ENCODE measurements around the gene PRADC1. TPM values are rescaled to one million over a fixed set of nuclear protein-coding genes. Genes with fewer than 3 reads are reported as not detected.
A peak's percentile ranks its signal among the peaks of the same experiment; 100 is the strongest.

Gene PRADC1
- total and polyA plus RNA-seq, 9 of the 15 experiments (the other 6 are each of a cell fraction or from before 2014, with no cell fraction given): 7.3 to 47.4 (median 34.2) TPM

DNA sequence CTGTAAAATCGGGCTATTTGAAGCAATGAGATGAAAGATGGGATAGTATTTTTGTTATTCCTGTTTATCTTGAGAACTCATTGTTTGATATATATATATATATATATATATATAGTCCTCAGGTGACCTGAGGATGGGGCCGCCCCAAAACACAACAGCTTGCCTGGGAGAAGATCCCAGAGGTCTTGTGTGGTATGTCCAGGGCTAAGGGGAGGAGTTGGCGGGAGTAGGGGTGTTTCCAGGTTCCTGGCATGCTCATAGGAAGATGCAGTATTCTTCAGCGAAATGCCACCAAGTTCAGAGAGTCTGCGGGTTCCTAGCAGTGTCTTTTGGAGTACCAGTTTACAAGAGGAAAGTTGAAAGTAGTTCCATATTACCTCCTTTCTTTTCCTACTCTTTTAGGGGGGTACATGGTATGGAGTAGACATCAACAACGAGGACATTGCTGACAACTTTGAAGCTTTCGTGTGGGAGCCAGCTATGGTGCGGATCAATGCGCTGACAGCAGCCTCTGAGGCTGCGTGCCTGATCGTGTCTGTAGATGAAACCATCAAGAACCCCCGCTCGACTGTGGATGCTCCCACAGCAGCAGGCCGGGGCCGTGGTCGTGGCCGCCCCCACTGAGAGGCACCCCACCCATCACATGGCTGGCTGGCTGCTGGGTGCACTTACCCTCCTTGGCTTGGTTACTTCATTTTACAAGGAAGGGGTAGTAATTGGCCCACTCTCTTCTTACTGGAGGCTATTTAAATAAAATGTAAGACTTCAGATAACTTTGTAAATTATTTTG is 19.4 kb upstream of the PRADC1 start:
- Histone ChIP-seq H3K27me3 (ENCODE audit: control insufficient read depth in 2 of 2, insufficient read depth in 2 of 2, low read length in 2 of 2) (no peaks in the 10 kb centered on the region), H3K36me3 (ENCODE audit: control insufficient read depth, insufficient read depth, low read length) (peaks cover 73% of the 10 kb centered on the region), H2AFZ (ENCODE audit: low read depth, low read length) (no peak overlapping the region), H3K9me1 (ENCODE audit: control insufficient read depth, insufficient read depth, low read length) (no peaks in the 10 kb centered on the region), H3K9me3 (replicated peaks; ENCODE audit: control insufficient read depth, insufficient read depth, low read depth, low read length) (no peaks in the 10 kb centered on the region), H3K4me2 (ENCODE audit: insufficient read depth, low read length) (no peak overlapping the region), H3K4me1 (replicated peaks in 1 of 2; ENCODE audit: control insufficient read depth in 2 of 2, insufficient read depth in 2 of 2, low read length in 2 of 2) (peaks cover 0 to 10% of the 10 kb centered on the region in 2 experiments; a peak in 3 of 5 replicates), H4K20me1 (replicated peaks; ENCODE audit: control insufficient read depth, insufficient read depth, low read length) (no peaks in the 10 kb centered on the region), H3K9ac (ENCODE audit: insufficient read depth in 1 of 2, low read depth in 2 of 2, low read length in 2 of 2) (0 out of 4 replicates have a peak overlapping the region, but pooled peaks of 1 of the 2 experiments have one; percentile 50), H3K27ac (ENCODE audit: extremely low read depth, low read depth, low read length) (no peak overlapping the region), H3K79me2 (ENCODE audit: control insufficient read depth, insufficient read depth, low read length) (0 out of 3 replicates have a peak, but pooled peaks cover 2% of the 10 kb centered on the region), H3K4me3 (no peak overlapping the region)
- FAIRE-seq (no peak), ATAC-seq (no peak), DNase-seq (ENCODE audit: extremely low read depth in 1 of 4, low spot score in 3 of 4) (no peak)
- ChIA-PET POLR2A (interaction anchor here (1.5 to 1.6 kb wide), 2 partner anchors 18 to 287 kb away, joined by 4 to 9 read pairs; partner anchors contain the start of gene CCT7), CTCF (ENCODE audit: low intra/inter-chr PET ratio) (no interaction called here)
- TF ChIP-seq POLR2H (tag; IDR thresholded peaks at IDR 0.05; ENCODE audit: low read depth): no peak
- TF ChIP-seq, protein P1, sequence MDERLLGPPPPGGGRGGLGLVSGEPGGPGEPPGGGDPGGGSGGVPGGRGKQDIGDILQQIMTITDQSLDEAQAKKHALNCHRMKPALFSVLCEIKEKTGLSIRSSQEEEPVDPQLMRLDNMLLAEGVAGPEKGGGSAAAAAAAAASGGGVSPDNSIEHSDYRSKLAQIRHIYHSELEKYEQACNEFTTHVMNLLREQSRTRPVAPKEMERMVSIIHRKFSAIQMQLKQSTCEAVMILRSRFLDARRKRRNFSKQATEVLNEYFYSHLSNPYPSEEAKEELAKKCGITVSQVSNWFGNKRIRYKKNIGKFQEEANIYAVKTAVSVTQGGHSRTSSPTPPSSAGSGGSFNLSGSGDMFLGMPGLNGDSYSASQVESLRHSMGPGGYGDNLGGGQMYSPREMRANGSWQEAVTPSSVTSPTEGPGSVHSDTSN (CRISPR knock-in tag; IDR thresholded peaks at IDR 0.05; ENCODE audit: low read depth): no peak
- TF ChIP-seq, protein P1 (tag; conservative IDR thresholded peaks at IDR 0.05; ENCODE audit: low read depth): no peak
- TF ChIP-seq NELFE (IDR thresholded peaks at IDR 0.05; ENCODE audit: insufficient read depth, insufficient read length): no peak
- TF ChIP-seq ZKSCAN8 (CRISPR knock-in tag; IDR thresholded peaks at IDR 0.05): no peak
- TF ChIP-seq, protein P2, sequence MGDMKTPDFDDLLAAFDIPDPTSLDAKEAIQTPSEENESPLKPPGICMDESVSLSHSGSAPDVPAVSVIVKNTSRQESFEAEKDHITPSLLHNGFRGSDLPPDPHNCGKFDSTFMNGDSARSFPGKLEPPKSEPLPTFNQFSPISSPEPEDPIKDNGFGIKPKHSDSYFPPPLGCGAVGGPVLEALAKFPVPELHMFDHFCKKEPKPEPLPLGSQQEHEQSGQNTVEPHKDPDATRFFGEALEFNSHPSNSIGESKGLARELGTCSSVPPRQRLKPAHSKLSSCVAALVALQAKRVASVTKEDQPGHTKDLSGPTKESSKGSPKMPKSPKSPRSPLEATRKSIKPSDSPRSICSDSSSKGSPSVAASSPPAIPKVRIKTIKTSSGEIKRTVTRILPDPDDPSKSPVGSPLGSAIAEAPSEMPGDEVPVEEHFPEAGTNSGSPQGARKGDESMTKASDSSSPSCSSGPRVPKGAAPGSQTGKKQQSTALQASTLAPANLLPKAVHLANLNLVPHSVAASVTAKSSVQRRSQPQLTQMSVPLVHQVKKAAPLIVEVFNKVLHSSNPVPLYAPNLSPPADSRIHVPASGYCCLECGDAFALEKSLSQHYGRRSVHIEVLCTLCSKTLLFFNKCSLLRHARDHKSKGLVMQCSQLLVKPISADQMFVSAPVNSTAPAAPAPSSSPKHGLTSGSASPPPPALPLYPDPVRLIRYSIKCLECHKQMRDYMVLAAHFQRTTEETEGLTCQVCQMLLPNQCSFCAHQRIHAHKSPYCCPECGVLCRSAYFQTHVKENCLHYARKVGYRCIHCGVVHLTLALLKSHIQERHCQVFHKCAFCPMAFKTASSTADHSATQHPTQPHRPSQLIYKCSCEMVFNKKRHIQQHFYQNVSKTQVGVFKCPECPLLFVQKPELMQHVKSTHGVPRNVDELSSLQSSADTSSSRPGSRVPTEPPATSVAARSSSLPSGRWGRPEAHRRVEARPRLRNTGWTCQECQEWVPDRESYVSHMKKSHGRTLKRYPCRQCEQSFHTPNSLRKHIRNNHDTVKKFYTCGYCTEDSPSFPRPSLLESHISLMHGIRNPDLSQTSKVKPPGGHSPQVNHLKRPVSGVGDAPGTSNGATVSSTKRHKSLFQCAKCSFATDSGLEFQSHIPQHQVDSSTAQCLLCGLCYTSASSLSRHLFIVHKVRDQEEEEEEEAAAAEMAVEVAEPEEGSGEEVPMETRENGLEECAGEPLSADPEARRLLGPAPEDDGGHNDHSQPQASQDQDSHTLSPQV (IDR thresholded peaks at IDR 0.05): no peak
- no peak for TF ChIP-seq ZNF140 (CRISPR knock-in tag; IDR thresholded peaks at IDR 0.05)
- TF ChIP-seq, protein P3, sequence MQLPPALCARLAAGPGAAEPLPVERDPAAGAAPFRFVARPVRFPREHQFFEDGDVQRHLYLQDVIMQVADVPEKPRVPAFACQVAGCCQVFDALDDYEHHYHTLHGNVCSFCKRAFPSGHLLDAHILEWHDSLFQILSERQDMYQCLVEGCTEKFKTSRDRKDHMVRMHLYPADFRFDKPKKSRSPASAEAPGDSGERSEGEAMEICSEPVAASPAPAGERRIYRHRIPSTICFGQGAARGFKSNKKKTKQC (CRISPR knock-in tag; IDR thresholded peaks at IDR 0.05): no peak
- peak; percentile 53 for TF ChIP-seq POLR2G (IDR thresholded peaks at IDR 0.05; ENCODE audit: low read depth, low read length)
- no TSS peak for BruUV-seq (replicated peaks)
- in situ Hi-C loops (cut with MboI): no loop called here
- 88% methylated on average over 13 of the region's 17 CpGs for WGBS (ENCODE audit: insufficient coverage, low coverage, missing lambda C conversion rate)
- intact Hi-C loops (cut with micrococcal nuclease): loop anchor here (10.0 kb wide), 1 partner anchor 268 kb away; no protein-coding TSS in a partner anchor

Measured in K562 (cell line).